Caco-2 (cell line): ENCODE results near the gene DCUN1D5. TPM values are rescaled to one million over a fixed set of nuclear protein-coding genes. Genes with fewer than 3 reads are reported as not detected.

Experiments used
- Bru-seq: library from RNA; stranded (reverse); fragments of 400-500 nt; gene quantifications from one replicate; lab custom pipeline; 2021; lab: Mats Ljungman, UMichigan
- BruChase-seq, 2 experiments: library from RNA; stranded (reverse); fragments of 400-500 nt; gene quantifications; one replicate each; lab custom pipeline; 2021; lab: Mats Ljungman, UMichigan
- BruUV-seq: library from RNA; stranded (reverse); fragments of 400-500 nt; replicated peaks from 2 replicates; lab custom pipeline; 2021; lab: Mats Ljungman, UMichigan
- CTCF ChIA-PET: fragments of 300-600 bp; sonication (Branson Sonifier 250); formaldehyde crosslinking; loops from one replicate; lab custom pipeline; 2022; ENCODE audit warnings: antibody characterized with exemption; lab: Charles Lee
- POLR2A ChIA-PET: fragments of 300-600 bp; sonication (Branson Sonifier 250); formaldehyde crosslinking; loops from one replicate; lab custom pipeline; 2022; ENCODE audit warnings: antibody characterized with exemption; lab: Charles Lee
- DNase-seq, 2 experiments: peaks; one replicate each; pipeline versions ENCODE4 v3.0.0 to v3.0.0-alpha.2; 2020 to 2022
- H3K27me3 ChIP-seq: replicated peaks from 2 replicates; pipeline ENCODE4 v1.6.0; 2011; ENCODE audit warnings: low read length; ENCODE audit not compliant: control insufficient read depth, insufficient read depth
- H3K36me3 ChIP-seq: 2 replicates; pipeline ENCODE4 v1.5.1; 2011; ENCODE audit warnings: low read length; ENCODE audit not compliant: control insufficient read depth, insufficient read depth
- H3K4me1 ChIP-seq: fragments of 250-450 bp; sonication (Bioruptor Pico); 2 replicates; pipeline ENCODE4 v1.5.1; 2020; ENCODE audit warnings: mild to moderate bottlenecking
- H3K4me3 ChIP-seq: 2 replicates; pipeline ENCODE4 v1.5.1; 2011; ENCODE audit warnings: low read depth, mild to moderate bottlenecking, control low read depth, low read length
- H3K9me3 ChIP-seq: fragments of 250-450 bp; sonication (Bioruptor Pico); 2 replicates; pipeline ENCODE4 v1.5.1; 2020; ENCODE audit warnings: mild to moderate bottlenecking, moderate library complexity
- H3K27ac Mint-ChIP-seq: one replicate; pipeline ENCODE4 v1.8.0; 2022; ENCODE audit warnings: mixed read lengths; ENCODE audit not compliant: unreplicated experiment
- H3K27me3 Mint-ChIP-seq: one replicate; pipeline ENCODE4 v1.8.0; 2022; ENCODE audit warnings: mixed read lengths; ENCODE audit not compliant: insufficient read depth, unreplicated experiment
- H3K36me3 Mint-ChIP-seq: one replicate; pipeline ENCODE4 v1.8.0; 2022; ENCODE audit warnings: mild to moderate bottlenecking, mixed read lengths; ENCODE audit not compliant: insufficient read depth, unreplicated experiment
- H3K4me1 Mint-ChIP-seq: one replicate; pipeline ENCODE4 v1.8.0; 2022; ENCODE audit warnings: low read depth, mixed read lengths; ENCODE audit not compliant: unreplicated experiment
- H3K4me3 Mint-ChIP-seq: one replicate; pipeline ENCODE4 v1.8.0; 2022; ENCODE audit warnings: mild to moderate bottlenecking, moderate library complexity, mixed read lengths; ENCODE audit not compliant: unreplicated experiment
- H3K9me3 Mint-ChIP-seq: one replicate; pipeline ENCODE4 v1.8.0; 2022; ENCODE audit warnings: mixed read lengths; ENCODE audit not compliant: unreplicated experiment
- intact Hi-C: fragments of 100-400 bp; cut with micrococcal nuclease; formaldehyde crosslinking; loops from one replicate; pipeline ENCODE4 v1.10.0; 2022; ENCODE audit not compliant: unreplicated experiment
- long read RNA-seq: library from polyadenylated mRNA; stranded (forward); transcript quantifications from one replicate; pipeline ENCODE4 v2.0.0, GENCODE V29; 2022
- total RNA-seq: library from RNA; stranded (reverse); gene quantifications from 2 replicates; pipeline ENCODE4 v1.2.3, GENCODE V29; 2022
- TF ChIP-seq, protein P1 (sequence below), 2 experiments: fragments of 200-600 bp in 1 of 2; IDR thresholded peaks; 1 replicate in 1 of 2; 2 replicates in 1 of 2; pipeline versions ENCODE4 v1.5.1 to v1.8.0; 2011 to 2022; ENCODE audit warnings: antibody characterized with exemption in 1 of 2, control low read depth in 1 of 2, inconsistent platforms in 1 of 2, low read depth in 1 of 2, low read length in 1 of 2, mild to moderate bottlenecking in 1 of 2, moderate library complexity in 1 of 2; ENCODE audit not compliant: insufficient read depth in 1 of 2, severe bottlenecking in 1 of 2, unreplicated experiment in 1 of 2

The DCUN1D5 gene
- total RNA-seq: 95.1 and 105 TPM in 2 replicates
- Bru-seq, nascent RNA: percentile 98 among the genes with signal in this experiment
- percentile 97 among the genes with signal in this experiment for BruChase-seq, experiment 1, labeled RNA remaining after a 2-hour chase
- percentile 92 among the genes with signal in this experiment for BruChase-seq, experiment 2, labeled RNA remaining after a 6-hour chase
- long read RNA-seq, transcript DCUN1D5-201 (8 exons, 1,337 nt): major isoform, 222 of 272 reads
- long read RNA-seq, partial matches to known transcripts: 3 of 272 reads
- long read RNA-seq, other reads (novel, unspliced or antisense): 41 of 272 reads

DNA sequence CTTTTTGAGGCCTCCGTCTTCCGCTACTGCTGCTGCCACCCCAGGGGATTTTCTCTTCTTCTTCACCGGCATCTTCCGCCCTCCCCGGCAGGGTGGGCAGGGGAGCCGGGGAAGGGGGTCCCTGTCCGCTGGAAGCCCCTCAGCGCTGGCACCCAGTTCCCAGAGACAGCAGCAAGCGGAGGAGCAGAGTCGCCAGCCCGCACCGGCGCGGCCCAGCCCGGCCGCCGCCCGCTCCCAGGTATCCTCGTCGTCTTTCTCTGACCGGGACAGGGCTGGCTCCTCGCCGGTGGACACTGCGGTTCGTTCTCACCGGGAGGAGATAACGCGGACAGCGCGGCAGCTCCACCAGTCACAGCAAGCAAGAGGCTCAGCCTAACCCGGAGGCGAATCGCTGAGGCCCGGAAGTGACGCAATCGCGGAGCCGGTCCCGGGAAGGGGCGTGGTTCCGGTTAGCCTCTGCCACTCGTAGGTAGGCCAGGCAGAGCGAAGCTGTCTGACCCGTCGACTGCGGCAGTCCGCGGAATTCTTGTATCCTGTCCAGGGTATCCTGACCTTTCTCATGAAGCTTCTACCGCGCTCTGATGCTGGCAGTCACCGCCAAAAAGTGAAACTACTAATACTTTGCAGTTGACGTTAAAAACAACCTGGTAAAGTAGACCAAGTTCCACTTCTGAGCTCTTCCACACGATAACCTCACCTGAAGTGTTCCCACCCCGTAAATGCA lies at the start of gene DCUN1D5:
TSS of gene DCUN1D5 (minus strand) at position 360 of the 724 bp plus-strand sequence. CDS start at position 72, 288 bp downstream.
- ChIA-PET POLR2A (interaction anchor here (0.5 to 2.0 kb wide), 4 partner anchors 9 to 67 kb away, joined by 3 to 41 read pairs (median 6); partner anchors contain the start of gene DYNC2H1), CTCF (interaction anchor here (0.5 to 2.0 kb wide), 4 partner anchors 17 to 1441 kb away, joined by 3 to 25 read pairs (median 3); partner anchors contain the start of gene DYNC2H1)
- H3K4me3 ChIP-seq: peak within 1 kb of the TSS; percentile 74
- no TSS peak for BruUV-seq
- peak; percentile 99 to 100 for DNase-seq
- no peaks in the 10 kb centered on the region for H3K9me3 ChIP-seq
- H3K4me1 ChIP-seq: peaks cover 17% of the 10 kb centered on the region
- H3K36me3 ChIP-seq: peaks cover 5% of the 10 kb centered on the region; the same call in 1 of the 2 replicates
- intact Hi-C loops: loop anchor here (1.0 kb wide), 1 partner anchor 17 kb away; the partner anchor contains the start of gene DYNC2H1
- H3K27me3 ChIP-seq: no peaks in the 10 kb centered on the region
- Mint-ChIP-seq H3K4me3 (peak within 1 kb of the TSS; percentile 85), H3K9me3 (no peaks in the 10 kb centered on the region), H3K36me3 (peaks cover 34% of the 10 kb centered on the region), H3K4me1 (peaks cover 8% of the 10 kb centered on the region), H3K27ac (peak within 1 kb of the TSS; percentile 97), H3K27me3 (peaks cover 3% of the 10 kb centered on the region)
- TF ChIP-seq, protein P1, sequence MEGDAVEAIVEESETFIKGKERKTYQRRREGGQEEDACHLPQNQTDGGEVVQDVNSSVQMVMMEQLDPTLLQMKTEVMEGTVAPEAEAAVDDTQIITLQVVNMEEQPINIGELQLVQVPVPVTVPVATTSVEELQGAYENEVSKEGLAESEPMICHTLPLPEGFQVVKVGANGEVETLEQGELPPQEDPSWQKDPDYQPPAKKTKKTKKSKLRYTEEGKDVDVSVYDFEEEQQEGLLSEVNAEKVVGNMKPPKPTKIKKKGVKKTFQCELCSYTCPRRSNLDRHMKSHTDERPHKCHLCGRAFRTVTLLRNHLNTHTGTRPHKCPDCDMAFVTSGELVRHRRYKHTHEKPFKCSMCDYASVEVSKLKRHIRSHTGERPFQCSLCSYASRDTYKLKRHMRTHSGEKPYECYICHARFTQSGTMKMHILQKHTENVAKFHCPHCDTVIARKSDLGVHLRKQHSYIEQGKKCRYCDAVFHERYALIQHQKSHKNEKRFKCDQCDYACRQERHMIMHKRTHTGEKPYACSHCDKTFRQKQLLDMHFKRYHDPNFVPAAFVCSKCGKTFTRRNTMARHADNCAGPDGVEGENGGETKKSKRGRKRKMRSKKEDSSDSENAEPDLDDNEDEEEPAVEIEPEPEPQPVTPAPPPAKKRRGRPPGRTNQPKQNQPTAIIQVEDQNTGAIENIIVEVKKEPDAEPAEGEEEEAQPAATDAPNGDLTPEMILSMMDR (IDR thresholded peaks at IDR 0.05; ENCODE audit: insufficient read depth in 1 of 2, low read depth in 1 of 2, low read length in 1 of 2, severe bottlenecking in 1 of 2, unreplicated experiment in 1 of 2): no peak

DNA sequence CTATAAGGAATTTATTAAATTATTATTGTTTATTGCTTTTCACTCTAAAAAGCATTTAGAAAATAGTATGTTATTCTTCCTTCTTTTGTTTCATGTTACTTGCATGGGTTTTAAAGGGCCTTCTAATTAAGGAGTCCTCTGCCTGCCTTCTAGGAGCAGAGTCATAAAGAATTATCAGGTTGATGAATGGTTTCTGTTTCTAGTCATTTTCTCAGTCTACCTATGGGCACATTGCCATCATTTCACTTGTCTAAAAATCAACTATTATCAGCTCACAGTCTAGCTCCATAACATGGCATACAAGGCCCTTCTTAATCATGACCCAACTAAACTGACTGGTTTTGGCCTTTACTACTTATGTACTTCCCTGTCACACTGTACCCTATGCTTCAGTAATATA lies 33.5 kb upstream of the DCUN1D5 start:
- ChIA-PET POLR2A (no interaction called here), CTCF (no interaction called here)
- H3K4me3 ChIP-seq: no peak overlapping the region
- H3K27me3 ChIP-seq: no peaks in the 10 kb centered on the region
- no peaks in the 10 kb centered on the region for H3K9me3 ChIP-seq
- no peaks in the 10 kb centered on the region for H3K4me1 Mint-ChIP-seq
- no peaks in the 10 kb centered on the region for H3K27me3 Mint-ChIP-seq
- BruUV-seq: no TSS peak
- H3K27ac Mint-ChIP-seq: no peak overlapping the region
- no peaks in the 10 kb centered on the region for H3K4me1 ChIP-seq
- H3K36me3 Mint-ChIP-seq: no peaks in the 10 kb centered on the region
- no peak for DNase-seq
- no peaks in the 10 kb centered on the region for H3K36me3 ChIP-seq
- no peaks in the 10 kb centered on the region for H3K9me3 Mint-ChIP-seq
- intact Hi-C loops: no loop called here
- no peak overlapping the region for H3K4me3 Mint-ChIP-seq
- TF ChIP-seq, protein P1 (IDR thresholded peaks at IDR 0.05; ENCODE audit: insufficient read depth in 1 of 2, low read depth in 1 of 2, low read length in 1 of 2, severe bottlenecking in 1 of 2, unreplicated experiment in 1 of 2): no peak

DNA sequence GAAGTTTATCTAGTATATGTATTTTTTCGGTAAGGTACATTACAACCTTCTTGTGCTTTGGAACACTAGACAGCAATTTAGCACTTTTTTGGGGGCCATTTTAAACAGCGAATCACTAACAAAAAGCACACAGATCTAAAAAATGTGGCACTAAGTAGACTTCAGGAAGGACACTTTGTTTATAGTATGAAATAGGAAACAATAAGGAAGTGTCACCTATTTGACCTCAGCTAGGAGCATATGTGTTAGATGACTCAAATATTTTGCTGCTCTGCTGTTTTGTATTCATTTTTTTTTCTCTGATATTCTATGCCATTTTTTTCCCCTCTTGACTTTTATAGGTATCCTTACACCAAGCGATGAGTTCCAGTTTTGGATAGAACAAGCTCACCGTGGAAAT lies 22.9 kb upstream of the DCUN1D5 start:
- POLR2A ChIA-PET: no interaction called here
- TF ChIP-seq, protein P1 (IDR thresholded peaks at IDR 0.05; ENCODE audit: insufficient read depth in 1 of 2, low read depth in 1 of 2, low read length in 1 of 2, severe bottlenecking in 1 of 2, unreplicated experiment in 1 of 2): no peak
- H3K4me3 Mint-ChIP-seq: no peak overlapping the region
- no TSS peak for BruUV-seq
- no peaks in the 10 kb centered on the region for H3K36me3 ChIP-seq
- H3K36me3 Mint-ChIP-seq: no peaks in the 10 kb centered on the region
- H3K9me3 Mint-ChIP-seq: no peaks in the 10 kb centered on the region
- CTCF ChIA-PET: no interaction called here
- no peaks in the 10 kb centered on the region for H3K4me1 Mint-ChIP-seq
- intact Hi-C loops: no loop called here
- no peaks in the 10 kb centered on the region for H3K27me3 ChIP-seq
- no peaks in the 10 kb centered on the region for H3K27me3 Mint-ChIP-seq
- no peaks in the 10 kb centered on the region for H3K9me3 ChIP-seq
- DNase-seq: no peak
- H3K27ac Mint-ChIP-seq: no peak overlapping the region
- peaks cover 3% of the 10 kb centered on the region; the same call in 1 of the 2 replicates for H3K4me1 ChIP-seq
- H3K4me3 ChIP-seq: no peak overlapping the region
